Fibroblast of lung (primary cell): ENCODE data around the gene MLXIP.

Source experiments
- EZH2 ChIP-seq: IDR thresholded peaks from 2 replicates; pipeline ENCODE4 v1.5.1; 2012; ENCODE audit warnings: low read length, control low read depth, mild to moderate bottlenecking; ENCODE audit errors: missing control alignments
- TF ChIP-seq, protein P1 (sequence below), 2 donors: IDR thresholded peaks in 1 of 2; conservative IDR thresholded peaks in 1 of 2; 1 replicate in 1 of 2; 2 replicates in 1 of 2; pipeline ENCODE4 v1.5.1; 2011 to 2012; ENCODE audit warnings: low read length in 2 of 2, control low read depth in 1 of 2, inconsistent platforms in 1 of 2, low read depth in 1 of 2, mild to moderate bottlenecking in 1 of 2

DNA sequence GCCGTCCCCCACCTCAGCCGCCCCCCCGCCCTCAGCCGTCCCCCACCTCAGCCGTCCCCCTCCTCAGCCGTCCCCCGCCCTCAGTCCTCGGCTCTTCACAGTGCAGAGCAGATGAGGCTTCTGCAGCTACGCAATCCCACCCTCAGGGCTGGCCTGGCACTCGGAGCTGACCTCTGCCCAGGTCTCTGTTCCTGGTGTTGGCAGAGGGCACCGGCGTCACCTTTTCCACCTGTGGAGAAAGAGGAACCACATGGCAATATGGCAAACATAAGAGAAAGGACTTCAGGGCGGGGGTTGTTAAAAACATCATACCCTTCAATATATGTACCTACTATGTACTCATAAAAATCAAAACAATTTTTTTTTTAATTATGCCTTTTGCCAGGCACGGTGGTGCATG lies 45.8 kb downstream of the MLXIP start:
- TF ChIP-seq, protein P1, sequence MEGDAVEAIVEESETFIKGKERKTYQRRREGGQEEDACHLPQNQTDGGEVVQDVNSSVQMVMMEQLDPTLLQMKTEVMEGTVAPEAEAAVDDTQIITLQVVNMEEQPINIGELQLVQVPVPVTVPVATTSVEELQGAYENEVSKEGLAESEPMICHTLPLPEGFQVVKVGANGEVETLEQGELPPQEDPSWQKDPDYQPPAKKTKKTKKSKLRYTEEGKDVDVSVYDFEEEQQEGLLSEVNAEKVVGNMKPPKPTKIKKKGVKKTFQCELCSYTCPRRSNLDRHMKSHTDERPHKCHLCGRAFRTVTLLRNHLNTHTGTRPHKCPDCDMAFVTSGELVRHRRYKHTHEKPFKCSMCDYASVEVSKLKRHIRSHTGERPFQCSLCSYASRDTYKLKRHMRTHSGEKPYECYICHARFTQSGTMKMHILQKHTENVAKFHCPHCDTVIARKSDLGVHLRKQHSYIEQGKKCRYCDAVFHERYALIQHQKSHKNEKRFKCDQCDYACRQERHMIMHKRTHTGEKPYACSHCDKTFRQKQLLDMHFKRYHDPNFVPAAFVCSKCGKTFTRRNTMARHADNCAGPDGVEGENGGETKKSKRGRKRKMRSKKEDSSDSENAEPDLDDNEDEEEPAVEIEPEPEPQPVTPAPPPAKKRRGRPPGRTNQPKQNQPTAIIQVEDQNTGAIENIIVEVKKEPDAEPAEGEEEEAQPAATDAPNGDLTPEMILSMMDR (conservative IDR thresholded peaks at IDR 0.05 in 1 of 2, IDR thresholded peaks at IDR 0.05 in 1 of 2; ENCODE audit: low read depth in 1 of 2, low read length in 2 of 2) = no peak
- no peak for TF ChIP-seq EZH2
